ENCODE results near the gene MAP1LC3B. TPM values are rescaled to one million over a fixed set of nuclear protein-coding genes. Genes with fewer than 3 reads are reported as not detected.
"Not testable (repeated sequence)": the region's sequence is repeated elsewhere in the genome, so short reads cannot be mapped to it uniquely, and the experiment has no call there.

Gene MAP1LC3B
- total RNA-seq, 1 donor from 2014 or later: 189 TPM

DNA sequence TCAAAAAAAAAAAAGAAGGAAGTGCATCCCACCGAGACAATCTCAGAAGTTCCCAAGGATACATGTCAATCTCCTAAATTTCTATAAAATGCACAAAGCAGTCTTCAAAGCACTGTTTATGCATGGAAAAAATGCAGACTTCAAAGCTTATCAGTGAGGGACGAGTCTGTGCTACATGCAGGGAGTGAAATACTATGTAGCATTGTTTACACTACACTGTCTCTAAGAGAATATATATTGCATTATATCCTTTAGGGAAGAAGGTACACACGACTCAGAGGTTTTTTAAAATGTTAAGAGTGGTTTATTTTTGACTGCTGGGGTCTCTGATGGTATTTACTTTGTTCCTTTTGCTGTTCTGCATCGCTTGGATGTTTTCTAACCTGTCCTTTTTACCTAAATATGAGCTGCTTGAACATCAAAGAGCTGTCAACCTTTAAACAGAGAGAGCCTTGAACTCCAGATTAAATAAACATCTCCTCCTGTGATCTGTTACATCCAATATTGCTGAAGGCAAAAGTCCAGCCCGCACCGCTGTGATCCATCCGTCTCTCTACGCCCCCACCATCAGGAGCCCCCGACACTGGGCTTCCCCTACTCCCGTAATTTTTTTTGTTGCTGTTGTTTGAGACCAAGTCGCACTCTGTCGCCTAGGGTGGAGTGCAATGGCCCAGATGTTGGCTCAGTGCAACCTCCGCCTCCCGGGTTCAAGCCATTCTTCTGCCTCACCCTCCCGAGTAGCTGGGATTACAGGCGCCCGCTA, 9.9 kb upstream of the MAP1LC3B start:
- no peaks in the 10 kb centered on the region for H3K9me3 Mint-ChIP-seq (ENCODE audit: low read depth)
- TF ChIP-seq, protein P1, sequence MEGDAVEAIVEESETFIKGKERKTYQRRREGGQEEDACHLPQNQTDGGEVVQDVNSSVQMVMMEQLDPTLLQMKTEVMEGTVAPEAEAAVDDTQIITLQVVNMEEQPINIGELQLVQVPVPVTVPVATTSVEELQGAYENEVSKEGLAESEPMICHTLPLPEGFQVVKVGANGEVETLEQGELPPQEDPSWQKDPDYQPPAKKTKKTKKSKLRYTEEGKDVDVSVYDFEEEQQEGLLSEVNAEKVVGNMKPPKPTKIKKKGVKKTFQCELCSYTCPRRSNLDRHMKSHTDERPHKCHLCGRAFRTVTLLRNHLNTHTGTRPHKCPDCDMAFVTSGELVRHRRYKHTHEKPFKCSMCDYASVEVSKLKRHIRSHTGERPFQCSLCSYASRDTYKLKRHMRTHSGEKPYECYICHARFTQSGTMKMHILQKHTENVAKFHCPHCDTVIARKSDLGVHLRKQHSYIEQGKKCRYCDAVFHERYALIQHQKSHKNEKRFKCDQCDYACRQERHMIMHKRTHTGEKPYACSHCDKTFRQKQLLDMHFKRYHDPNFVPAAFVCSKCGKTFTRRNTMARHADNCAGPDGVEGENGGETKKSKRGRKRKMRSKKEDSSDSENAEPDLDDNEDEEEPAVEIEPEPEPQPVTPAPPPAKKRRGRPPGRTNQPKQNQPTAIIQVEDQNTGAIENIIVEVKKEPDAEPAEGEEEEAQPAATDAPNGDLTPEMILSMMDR (IDR thresholded peaks at IDR 0.05): no peak
- peaks cover 41% of the 10 kb centered on the region for H3K4me1 Mint-ChIP-seq (ENCODE audit: low read depth)
- H3K27ac Mint-ChIP-seq (ENCODE audit: unreplicated experiment): peak overlapping the region; percentile 95
- H3K27me3 Mint-ChIP-seq (ENCODE audit: low read depth): no peaks in the 10 kb centered on the region
- no peaks in the 10 kb centered on the region for H3K36me3 Mint-ChIP-seq (ENCODE audit: low read depth)
- H3K4me3 Mint-ChIP-seq (ENCODE audit: unreplicated experiment): peak overlapping the region; percentile 79
- peak; percentile 37 for DNase-seq (ENCODE audit: low spot score)

DNA sequence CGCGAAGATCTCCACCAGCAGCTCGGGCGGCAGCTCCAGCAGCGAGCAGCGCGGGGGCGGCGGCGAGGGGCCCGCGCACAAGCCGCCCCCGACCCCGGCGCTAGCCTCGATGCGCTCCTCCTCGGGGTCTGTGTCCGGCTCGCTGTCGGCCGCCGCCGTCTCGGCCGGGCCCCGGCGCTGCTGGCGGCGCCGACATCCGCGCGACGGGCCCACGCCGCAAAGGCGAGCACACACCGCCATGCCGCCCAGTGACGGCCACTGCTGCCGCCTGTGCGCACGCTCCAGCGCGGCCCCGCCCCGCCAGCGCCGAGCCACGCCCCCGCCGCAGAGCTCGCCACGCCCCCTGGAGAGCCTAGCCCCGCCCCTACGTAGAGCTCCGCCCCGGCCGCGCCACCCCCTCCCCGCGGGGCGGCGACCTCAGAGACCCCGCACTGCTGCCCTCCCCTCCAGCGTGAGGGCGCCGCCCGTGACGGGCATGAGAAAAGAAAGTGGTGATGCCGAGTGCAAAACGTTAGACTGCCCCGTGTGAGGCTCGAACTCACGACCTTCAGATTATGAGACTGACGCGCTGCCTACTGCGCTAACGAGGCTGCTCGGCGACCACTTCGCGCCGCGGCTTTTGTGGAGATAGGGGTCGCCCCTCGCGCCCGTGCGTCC, 8.5 kb upstream of the MAP1LC3B start, which contains the start of gene FBXO31:
Gene FBXO31 (minus strand): TSS at position 272 of the 657 bp plus-strand sequence. CDS start 32 bp downstream, at position 240.
- TF ChIP-seq, protein P1 (IDR thresholded peaks at IDR 0.05): no peak
- H3K27ac Mint-ChIP-seq (ENCODE audit: unreplicated experiment): peak within 1 kb of the TSS; percentile 95

GRCh38 chr16:87384162-87384874, 7.8 kb upstream of the MAP1LC3B start:
- TF ChIP-seq, protein P1 (IDR thresholded peaks at IDR 0.05): peak; percentile 26
- H3K27me3 Mint-ChIP-seq (ENCODE audit: low read depth): no peaks in the 10 kb centered on the region
- H3K9me3 Mint-ChIP-seq (ENCODE audit: low read depth): no peaks in the 10 kb centered on the region
- DNase-seq (ENCODE audit: low spot score): peak; percentile 88
- H3K4me3 Mint-ChIP-seq (ENCODE audit: unreplicated experiment): peak overlapping the region; percentile 85
- H3K36me3 Mint-ChIP-seq (ENCODE audit: low read depth): no peaks in the 10 kb centered on the region
- peaks cover 57% of the 10 kb centered on the region for H3K4me1 Mint-ChIP-seq (ENCODE audit: low read depth)
- H3K27ac Mint-ChIP-seq (ENCODE audit: unreplicated experiment): peak overlapping the region; percentile 91

More for the DNA sequence above, 8.5 kb upstream of the MAP1LC3B start, which contains the start of gene FBXO31:
- no peaks in the 10 kb centered on the region for H3K9me3 Mint-ChIP-seq (ENCODE audit: low read depth)
- no peaks in the 10 kb centered on the region for H3K36me3 Mint-ChIP-seq (ENCODE audit: low read depth)
- H3K27me3 Mint-ChIP-seq (ENCODE audit: low read depth): no peaks in the 10 kb centered on the region
- peak; percentile 96 for DNase-seq (ENCODE audit: low spot score)
- peaks cover 55% of the 10 kb centered on the region for H3K4me1 Mint-ChIP-seq (ENCODE audit: low read depth)
- peak within 1 kb of the TSS; percentile 85 for H3K4me3 Mint-ChIP-seq (ENCODE audit: unreplicated experiment)

DNA sequence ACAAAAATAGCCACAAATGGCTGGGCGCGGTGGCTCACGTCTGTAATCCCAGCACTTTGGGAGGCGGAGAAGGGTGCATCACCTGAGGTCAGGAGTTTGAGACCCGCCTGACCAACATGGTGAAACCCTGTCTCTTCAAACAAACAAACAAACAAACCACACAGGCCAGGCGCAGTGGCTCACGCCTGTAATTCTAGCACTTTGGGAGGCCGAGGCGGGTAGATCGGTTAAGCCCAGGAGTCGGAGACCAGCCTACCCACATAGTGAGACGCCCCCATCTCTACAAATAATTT, 7.3 kb upstream of the MAP1LC3B start:
- not testable (repeated sequence) for H3K27me3 Mint-ChIP-seq (ENCODE audit: low read depth); H3K36me3 Mint-ChIP-seq (ENCODE audit: low read depth); H3K27ac Mint-ChIP-seq (ENCODE audit: unreplicated experiment); H3K9me3 Mint-ChIP-seq (ENCODE audit: low read depth)
- H3K4me1 Mint-ChIP-seq (ENCODE audit: low read depth): peaks cover 61% of the 10 kb centered on the region
- peak; percentile 34 for DNase-seq (ENCODE audit: low spot score)
- peak overlapping the region; percentile 85 for H3K4me3 Mint-ChIP-seq (ENCODE audit: unreplicated experiment)

DNA sequence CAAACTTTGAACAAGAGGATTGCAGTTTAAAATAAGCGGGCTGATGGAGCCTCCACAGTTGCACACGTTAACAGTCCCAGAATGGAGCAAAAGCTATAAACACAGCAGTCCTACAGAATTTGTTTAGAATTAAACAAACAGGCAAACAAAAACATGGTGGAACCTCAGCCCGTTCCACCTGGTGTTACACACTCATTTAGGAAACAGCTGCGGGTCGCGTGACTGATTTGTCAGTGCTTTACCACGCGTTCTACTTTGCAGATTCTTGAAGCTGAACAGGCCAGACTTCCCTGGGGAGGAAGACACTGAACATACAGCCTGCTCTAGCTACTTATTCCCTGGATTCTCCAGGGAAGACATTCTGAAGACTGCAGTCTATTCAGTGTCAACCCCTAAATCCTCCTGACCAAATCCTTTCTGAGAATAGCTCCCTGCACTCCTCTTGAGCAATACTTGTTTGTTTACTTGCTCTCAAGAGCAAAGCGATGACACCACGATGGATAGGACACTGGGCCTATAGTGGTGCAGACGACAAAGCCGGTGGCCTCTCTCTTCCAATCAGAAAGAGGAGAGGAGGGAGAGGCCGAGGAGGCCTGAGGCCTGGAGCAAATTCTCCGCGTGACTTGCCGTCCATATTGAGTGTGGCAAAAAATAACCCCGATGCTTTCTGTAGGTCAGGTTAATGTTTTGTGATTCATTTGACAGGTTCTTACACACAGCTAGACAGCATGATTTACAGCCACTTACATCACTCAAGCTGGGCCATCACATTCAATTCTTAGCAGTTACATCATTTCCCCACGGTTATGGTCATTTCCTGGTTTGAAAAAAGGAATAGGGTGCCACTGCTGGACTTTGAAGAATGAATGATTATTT, 4.0 kb upstream of the MAP1LC3B start:
- peak overlapping the region; percentile 35 for H3K4me3 Mint-ChIP-seq (ENCODE audit: unreplicated experiment)

More for the DNA sequence above, 4.0 kb upstream of the MAP1LC3B start:
- Mint-ChIP-seq H3K27me3 (ENCODE audit: low read depth) (no peaks in the 10 kb centered on the region), H3K4me1 (ENCODE audit: low read depth) (peaks cover 41% of the 10 kb centered on the region), H3K36me3 (ENCODE audit: low read depth) (no peaks in the 10 kb centered on the region), H3K27ac (ENCODE audit: unreplicated experiment) (peak overlapping the region; percentile 99), H3K9me3 (ENCODE audit: low read depth) (no peaks in the 10 kb centered on the region)
- TF ChIP-seq, protein P1 (IDR thresholded peaks at IDR 0.05): no peak
- peak; percentile 90 for DNase-seq (ENCODE audit: low spot score)

All from chondrocyte (in vitro differentiated cells).